ENCODE measurements around the gene RAD51B. TPM values are rescaled to one million over a fixed set of nuclear protein-coding genes. Genes with fewer than 3 reads are reported as not detected.

The RAD51B gene
- total and polyA plus RNA-seq, 8 donors, result 1.8 to 30.7 (median 15.3) TPM

DNA sequence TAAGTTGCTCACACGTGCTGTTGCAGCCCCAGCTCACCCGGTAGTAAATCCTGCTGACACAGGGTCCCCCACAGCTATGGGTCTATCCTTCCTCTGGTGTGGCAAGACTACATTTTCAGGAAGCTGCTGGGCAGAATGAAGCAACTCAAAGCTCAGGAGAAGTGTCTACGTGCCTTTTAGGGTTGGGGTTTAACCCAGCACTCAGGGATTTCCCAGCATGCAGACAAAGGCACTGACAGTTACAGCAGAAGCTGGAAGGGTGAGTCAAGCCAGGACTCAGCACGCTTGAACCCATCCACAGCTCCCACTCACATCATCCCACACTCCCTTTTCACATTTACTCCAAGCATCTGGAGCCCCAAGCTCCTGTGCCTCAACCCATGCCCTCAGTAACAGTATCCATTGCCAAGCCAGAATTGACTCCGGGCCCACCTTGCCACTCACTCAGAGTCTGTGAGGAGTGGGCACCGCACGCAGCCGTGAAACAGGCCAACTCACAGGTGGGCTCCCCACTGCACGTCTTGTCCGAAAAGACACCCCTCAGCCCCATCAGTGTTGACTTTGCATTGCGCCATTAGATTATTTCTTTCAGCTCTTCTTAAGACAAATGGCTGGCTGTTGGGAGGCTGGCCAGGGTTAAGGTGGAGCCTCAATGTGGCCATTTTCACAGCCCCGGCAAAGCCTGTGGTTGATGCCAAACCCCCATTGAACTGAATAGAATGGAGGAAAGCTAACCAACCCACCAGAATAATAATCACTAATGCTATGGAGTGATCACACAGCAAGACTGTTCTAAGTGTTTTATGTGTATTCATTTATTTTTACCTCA lies 913.7 kb downstream of the RAD51B start:
- Histone ChIP-seq H3K4me3 (no peak overlapping the region), H3K27ac (peak overlapping the region in 2 of 5 donors; percentile 67 to 76), H3K36me3 (no peaks in the 10 kb centered on the region), H3K9me3 (no peaks in the 10 kb centered on the region), H3K4me1 (peaks cover 5 to 59% (median 22%) of the 10 kb centered on the region in 4 donors), H3K27me3 (no peaks in the 10 kb centered on the region)
- intact Hi-C loops (cut with DNase I; ENCODE audit: low total_unique reads), result no loop called here
- no peak for TF ChIP-seq POLR2AphosphoS5 (IDR thresholded peaks at IDR 0.05)
- TF ChIP-seq, protein P1, sequence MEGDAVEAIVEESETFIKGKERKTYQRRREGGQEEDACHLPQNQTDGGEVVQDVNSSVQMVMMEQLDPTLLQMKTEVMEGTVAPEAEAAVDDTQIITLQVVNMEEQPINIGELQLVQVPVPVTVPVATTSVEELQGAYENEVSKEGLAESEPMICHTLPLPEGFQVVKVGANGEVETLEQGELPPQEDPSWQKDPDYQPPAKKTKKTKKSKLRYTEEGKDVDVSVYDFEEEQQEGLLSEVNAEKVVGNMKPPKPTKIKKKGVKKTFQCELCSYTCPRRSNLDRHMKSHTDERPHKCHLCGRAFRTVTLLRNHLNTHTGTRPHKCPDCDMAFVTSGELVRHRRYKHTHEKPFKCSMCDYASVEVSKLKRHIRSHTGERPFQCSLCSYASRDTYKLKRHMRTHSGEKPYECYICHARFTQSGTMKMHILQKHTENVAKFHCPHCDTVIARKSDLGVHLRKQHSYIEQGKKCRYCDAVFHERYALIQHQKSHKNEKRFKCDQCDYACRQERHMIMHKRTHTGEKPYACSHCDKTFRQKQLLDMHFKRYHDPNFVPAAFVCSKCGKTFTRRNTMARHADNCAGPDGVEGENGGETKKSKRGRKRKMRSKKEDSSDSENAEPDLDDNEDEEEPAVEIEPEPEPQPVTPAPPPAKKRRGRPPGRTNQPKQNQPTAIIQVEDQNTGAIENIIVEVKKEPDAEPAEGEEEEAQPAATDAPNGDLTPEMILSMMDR (IDR thresholded peaks at IDR 0.05), result no peak
- no peak for TF ChIP-seq EP300 (IDR thresholded peaks at IDR 0.05)
- no peak for TF ChIP-seq POLR2A (IDR thresholded peaks at IDR 0.05)
- no peak for DNase-seq
- 79 to 94% (median 89%) methylated on average over 10 to 12 of the region's 12 CpGs for WGBS, 5 donors

DNA sequence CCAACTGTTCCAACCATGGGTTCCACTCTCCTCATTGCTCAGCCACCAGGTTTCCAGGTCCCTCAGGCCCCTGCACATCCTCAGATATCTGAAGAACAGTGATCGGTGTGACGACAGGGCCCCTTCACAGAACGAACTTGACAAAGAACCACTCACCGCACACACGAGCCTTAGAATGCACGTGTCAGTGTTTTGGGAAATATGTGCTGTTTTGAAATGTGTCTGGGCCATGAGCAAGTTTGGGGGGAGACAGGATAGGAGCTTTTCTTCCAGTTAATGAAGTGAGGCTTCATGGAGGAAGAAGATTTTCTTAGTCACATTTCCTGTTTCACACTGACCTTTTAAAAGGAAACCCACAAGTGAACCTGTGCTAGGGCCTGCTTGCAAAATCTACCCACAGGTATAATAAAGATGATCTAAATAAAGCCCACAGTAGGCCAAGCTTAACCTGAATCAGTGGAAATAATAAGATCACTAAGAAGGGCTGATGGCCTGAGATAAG lies 914.7 kb downstream of the RAD51B start:
- intact Hi-C loops (cut with DNase I; ENCODE audit: low total_unique reads), result no loop called here
- 71 to 92% (median 84%) methylated on average over 6 of the region's 6 CpGs for WGBS, 5 donors
- Histone ChIP-seq H3K9me3 (no peaks in the 10 kb centered on the region), H3K27me3 (no peaks in the 10 kb centered on the region), H3K36me3 (no peaks in the 10 kb centered on the region), H3K4me3 (no peak overlapping the region), H3K27ac (peak overlapping the region in 3 of 5 donors; percentile 18 to 76 (median 67)), H3K4me1 (peaks cover 5 to 51% (median 19%) of the 10 kb centered on the region in 4 donors)
- DNase-seq, result no peak
- TF ChIP-seq EP300 (IDR thresholded peaks at IDR 0.05), result no peak
- TF ChIP-seq, protein P1 (IDR thresholded peaks at IDR 0.05), result no peak
- peak in 1 of 3 donors; percentile 11 for TF ChIP-seq POLR2AphosphoS5 (IDR thresholded peaks at IDR 0.05)

DNA sequence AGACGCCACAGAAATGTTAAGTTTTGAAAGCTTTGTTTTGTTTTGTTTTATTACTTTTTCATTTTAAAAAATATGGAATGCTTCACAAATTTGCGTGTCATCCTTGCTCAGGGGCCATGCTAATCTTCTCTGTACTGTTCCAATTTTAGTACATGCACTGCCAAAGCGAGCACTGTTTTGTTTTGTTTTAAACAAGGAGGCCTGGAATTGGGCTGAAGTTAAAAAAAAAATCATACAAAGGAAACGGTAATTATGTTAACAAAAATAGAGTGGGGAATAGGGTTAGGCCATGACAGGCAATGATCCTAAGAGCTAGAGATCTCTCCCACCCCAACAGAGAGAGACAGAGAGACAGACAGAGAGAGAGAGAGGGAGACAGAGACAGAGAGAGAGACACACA lies 916.3 kb downstream of the RAD51B start:
- Histone ChIP-seq H3K4me3 (no peak overlapping the region), H3K36me3 (no peaks in the 10 kb centered on the region), H3K27me3 (no peaks in the 10 kb centered on the region), H3K9me3 (no peaks in the 10 kb centered on the region), H3K4me1 (peaks cover 0 to 43% (median 19%) of the 10 kb centered on the region in 4 donors), H3K27ac (peak overlapping the region in 3 of 5 donors; percentile 67 to 78 (median 73))
- DNase-seq, result no peak
- WGBS, 5 donors, result 52 to 76% (median 68%) methylated on average over 4 of the region's 4 CpGs
- intact Hi-C loops (cut with DNase I; ENCODE audit: low total_unique reads), result no loop called here
- TF ChIP-seq EP300 (IDR thresholded peaks at IDR 0.05) (no peak), POLR2A (IDR thresholded peaks at IDR 0.05) (no peak), POLR2AphosphoS5 (IDR thresholded peaks at IDR 0.05) (no peak)
- TF ChIP-seq, protein P1 (IDR thresholded peaks at IDR 0.05), result no peak

DNA sequence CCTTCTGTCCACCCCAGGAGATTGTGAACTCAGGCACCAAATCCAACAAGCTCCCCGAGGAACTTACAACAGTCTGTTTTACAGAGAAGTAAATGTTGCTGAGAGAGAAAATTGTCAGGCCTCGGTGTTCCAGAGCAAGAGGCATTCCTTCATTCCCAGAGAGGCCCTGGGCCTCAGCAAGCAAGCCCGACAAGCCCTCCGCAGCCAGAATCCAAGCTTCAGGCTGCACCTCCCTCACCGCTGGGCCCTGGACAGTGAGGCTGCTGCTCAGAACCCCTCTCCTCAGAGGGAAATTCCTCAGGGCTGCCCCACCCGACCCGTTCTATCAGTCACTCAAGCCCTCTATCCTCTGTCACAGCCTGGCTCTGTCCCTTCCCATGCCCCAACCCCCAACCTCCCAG lies 916.9 kb downstream of the RAD51B start:
- 40 to 59% (median 49%) methylated on average over 7 of the region's 7 CpGs for WGBS, 5 donors
- H3K4me1 ChIP-seq, result peaks cover 0 to 43% (median 19%) of the 10 kb centered on the region in 4 donors
- peak in 1 of 2 donors; percentile 65 for DNase-seq
- H3K9me3 ChIP-seq, result no peaks in the 10 kb centered on the region
- H3K4me3 ChIP-seq, result no peak overlapping the region
- intact Hi-C loops (cut with DNase I; ENCODE audit: low total_unique reads), result no loop called here
- no peaks in the 10 kb centered on the region for H3K36me3 ChIP-seq
- TF ChIP-seq POLR2A (IDR thresholded peaks at IDR 0.05), result no peak
- peak overlapping the region; percentile 19 to 78 (median 67) for H3K27ac ChIP-seq
- no peaks in the 10 kb centered on the region for H3K27me3 ChIP-seq
